Measurements from ENCODE around the gene FTH1.

The FTH1 gene

GRCh38 chr11:62000539-62001446 lies 33.4 kb upstream of the FTH1 start:
- no peaks in the 10 kb centered on the region for H3K36me3 ChIP-seq (replicated peaks)
- no peak overlapping the region for H3K27ac ChIP-seq
- TF ChIP-seq, protein P1, sequence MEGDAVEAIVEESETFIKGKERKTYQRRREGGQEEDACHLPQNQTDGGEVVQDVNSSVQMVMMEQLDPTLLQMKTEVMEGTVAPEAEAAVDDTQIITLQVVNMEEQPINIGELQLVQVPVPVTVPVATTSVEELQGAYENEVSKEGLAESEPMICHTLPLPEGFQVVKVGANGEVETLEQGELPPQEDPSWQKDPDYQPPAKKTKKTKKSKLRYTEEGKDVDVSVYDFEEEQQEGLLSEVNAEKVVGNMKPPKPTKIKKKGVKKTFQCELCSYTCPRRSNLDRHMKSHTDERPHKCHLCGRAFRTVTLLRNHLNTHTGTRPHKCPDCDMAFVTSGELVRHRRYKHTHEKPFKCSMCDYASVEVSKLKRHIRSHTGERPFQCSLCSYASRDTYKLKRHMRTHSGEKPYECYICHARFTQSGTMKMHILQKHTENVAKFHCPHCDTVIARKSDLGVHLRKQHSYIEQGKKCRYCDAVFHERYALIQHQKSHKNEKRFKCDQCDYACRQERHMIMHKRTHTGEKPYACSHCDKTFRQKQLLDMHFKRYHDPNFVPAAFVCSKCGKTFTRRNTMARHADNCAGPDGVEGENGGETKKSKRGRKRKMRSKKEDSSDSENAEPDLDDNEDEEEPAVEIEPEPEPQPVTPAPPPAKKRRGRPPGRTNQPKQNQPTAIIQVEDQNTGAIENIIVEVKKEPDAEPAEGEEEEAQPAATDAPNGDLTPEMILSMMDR (IDR thresholded peaks at IDR 0.05; ENCODE audit: low read depth, low read length, missing control alignments), result no peak
- no peak overlapping the region for H3K4me3 ChIP-seq (ENCODE audit: low read depth, low read length)
- in situ Hi-C loops (cut with HindIII; ENCODE audit: low pct_ligation_motif_present, low sequenced_read_pairs), result no loop called here
- DNase-seq, result no peak
- no peaks in the 10 kb centered on the region for H3K27me3 ChIP-seq (replicated peaks)

- no peak overlapping the region for H3K27ac ChIP-seq
- DNase-seq, result no peak
- no peak overlapping the region for H3K4me3 ChIP-seq (ENCODE audit: low read depth, low read length)
- H3K36me3 ChIP-seq (replicated peaks), result no peaks in the 10 kb centered on the region
- no peaks in the 10 kb centered on the region for H3K27me3 ChIP-seq (replicated peaks)
- in situ Hi-C loops (cut with HindIII; ENCODE audit: low pct_ligation_motif_present, low sequenced_read_pairs), result no loop called here
- TF ChIP-seq, protein P1 (IDR thresholded peaks at IDR 0.05; ENCODE audit: low read depth, low read length, missing control alignments), result no peak
These were observed 31.9 kb upstream of the FTH1 start for GRCh38 chr11:61999141-61999975.

DNA sequence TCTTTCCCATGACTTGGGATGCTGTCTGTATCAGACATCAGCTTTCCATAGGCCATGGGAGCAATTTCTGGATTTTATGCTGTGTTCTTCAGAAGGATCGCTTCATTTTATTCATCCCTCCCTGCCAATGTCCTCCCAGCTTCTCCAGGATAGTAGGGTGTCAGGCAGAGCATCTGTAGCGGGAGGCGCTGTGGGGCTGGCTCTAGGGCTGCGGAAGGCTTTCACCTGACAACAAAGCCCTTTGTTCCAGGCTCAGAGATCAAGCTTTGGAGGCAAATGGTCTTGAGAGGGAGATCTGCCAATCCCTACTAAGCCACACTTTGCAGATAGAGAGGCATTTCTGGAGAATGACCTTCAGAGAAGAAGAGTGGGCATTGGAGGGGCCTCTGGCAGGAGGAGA lies 29.5 kb upstream of the FTH1 start:
- no peak for DNase-seq
- Histone ChIP-seq H3K4me3 (ENCODE audit: low read depth, low read length) (no peak overlapping the region), H3K27me3 (replicated peaks) (no peaks in the 10 kb centered on the region), H3K36me3 (replicated peaks) (no peaks in the 10 kb centered on the region), H3K27ac (no peak overlapping the region)
- in situ Hi-C loops (cut with HindIII; ENCODE audit: low pct_ligation_motif_present, low sequenced_read_pairs), result no loop called here
- TF ChIP-seq, protein P1 (IDR thresholded peaks at IDR 0.05; ENCODE audit: low read depth, low read length, missing control alignments), result no peak

DNA sequence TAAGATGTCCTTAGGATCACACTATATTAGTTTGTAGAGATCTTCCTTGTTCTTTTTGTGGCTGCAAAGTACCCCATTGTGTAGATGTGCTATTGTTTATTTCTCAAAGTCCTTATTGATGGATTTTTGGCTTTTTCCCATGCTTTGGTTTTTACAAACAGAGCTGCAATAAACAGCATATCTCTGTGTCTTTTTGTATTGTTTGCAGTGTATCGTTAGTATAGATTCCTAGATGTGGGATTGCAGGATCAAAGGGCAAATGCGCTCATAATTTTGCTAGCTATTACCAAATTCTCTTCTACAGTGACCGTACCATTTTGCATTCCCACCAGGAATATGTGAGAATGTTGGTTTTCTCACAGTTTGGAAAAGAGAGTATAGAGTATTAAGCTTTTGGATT lies 27.5 kb upstream of the FTH1 start:
- H3K36me3 ChIP-seq (replicated peaks), result no peaks in the 10 kb centered on the region
- TF ChIP-seq, protein P1 (IDR thresholded peaks at IDR 0.05; ENCODE audit: low read depth, low read length, missing control alignments), result no peak
- DNase-seq, result no peak
- no peak overlapping the region for H3K27ac ChIP-seq
- H3K27me3 ChIP-seq (replicated peaks), result no peaks in the 10 kb centered on the region
- no peak overlapping the region for H3K4me3 ChIP-seq (ENCODE audit: low read depth, low read length)
- in situ Hi-C loops (cut with HindIII; ENCODE audit: low pct_ligation_motif_present, low sequenced_read_pairs), result no loop called here

GRCh38 chr11:61985869-61986268 lies 18.4 kb upstream of the FTH1 start:
- no peak overlapping the region for H3K27ac ChIP-seq
- no peak for DNase-seq
- H3K4me3 ChIP-seq (ENCODE audit: low read depth, low read length), result no peak overlapping the region
- TF ChIP-seq, protein P1 (IDR thresholded peaks at IDR 0.05; ENCODE audit: low read depth, low read length, missing control alignments), result no peak
- H3K27me3 ChIP-seq (replicated peaks), result no peaks in the 10 kb centered on the region
- no peaks in the 10 kb centered on the region for H3K36me3 ChIP-seq (replicated peaks)
- in situ Hi-C loops (cut with HindIII; ENCODE audit: low pct_ligation_motif_present, low sequenced_read_pairs), result no loop called here
